Ishikawa (cell line): ENCODE results near the gene GAGE12G.
"Not testable (repeated sequence)": the region's sequence is repeated elsewhere in the genome, so short reads cannot be mapped to it uniquely, and the experiment has no call there.

ENCODE experiments used
- CEBPB ChIP-seq: IDR thresholded peaks from 2 replicates; pipeline ENCODE4 v1.6.1; 2012
- CREB1 ChIP-seq: IDR thresholded peaks from 2 replicates; pipeline ENCODE4 v1.6.1; 2012; ENCODE audit warnings: low read depth
- EP300 ChIP-seq: IDR thresholded peaks from 2 replicates; pipeline ENCODE4 v1.6.1; 2012; ENCODE audit warnings: borderline replicate concordance
- FOXM1 ChIP-seq: IDR thresholded peaks from 2 replicates; pipeline ENCODE4 v1.6.1; 2012; ENCODE audit warnings: low read depth, borderline replicate concordance
- NFIC ChIP-seq: IDR thresholded peaks from 2 replicates; pipeline ENCODE4 v1.6.1; 2012
- TAF1 ChIP-seq: IDR thresholded peaks from 2 replicates; pipeline ENCODE4 v1.6.1; 2012; ENCODE audit warnings: low read depth, mild to moderate bottlenecking
- TCF12 ChIP-seq: IDR thresholded peaks from 2 replicates; pipeline ENCODE4 v1.6.1; 2012; ENCODE audit warnings: low read depth
- YY1 ChIP-seq: IDR thresholded peaks from 2 replicates; pipeline ENCODE4 v1.6.1; 2012; ENCODE audit warnings: low read depth
- TF ChIP-seq, protein P1 (sequence below): IDR thresholded peaks from 2 replicates; pipeline ENCODE4 v1.6.1; 2012; ENCODE audit warnings: low read depth, mild to moderate bottlenecking
- TF ChIP-seq, protein P2 (sequence below): IDR thresholded peaks from 2 replicates; pipeline ENCODE4 v1.6.1; 2012

The GAGE12G gene, protein sequence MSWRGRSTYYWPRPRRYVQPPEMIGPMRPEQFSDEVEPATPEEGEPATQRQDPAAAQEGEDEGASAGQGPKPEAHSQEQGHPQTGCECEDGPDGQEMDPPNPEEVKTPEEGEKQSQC

DNA sequence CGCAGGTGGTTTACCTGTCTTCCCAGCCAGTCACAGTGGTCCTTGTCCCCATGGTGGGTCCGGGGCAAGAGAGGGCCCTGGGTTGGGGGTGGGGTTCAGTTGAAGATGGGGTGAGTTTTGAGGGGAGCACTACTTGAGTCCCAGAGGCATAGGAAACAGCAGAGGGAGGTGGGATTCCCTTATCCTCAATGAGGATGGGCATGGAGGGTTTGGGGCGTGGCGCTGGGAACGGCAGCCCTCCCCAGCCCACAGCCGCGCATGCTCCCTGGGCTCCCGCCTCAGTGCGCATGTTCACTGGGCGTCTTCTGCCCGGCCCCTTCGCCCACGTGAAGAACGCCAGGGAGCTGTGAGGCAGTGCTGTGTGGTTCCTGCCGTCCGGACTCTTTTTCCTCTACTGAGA is at the start of gene GAGE12G:
Gene GAGE12G (plus strand): TSS at position 301 of the 400 bp plus-strand sequence. CDS start 1,155 bp downstream, outside the sequence.
- not testable (repeated sequence) for TF ChIP-seq EP300, YY1
- TF ChIP-seq, protein P1, sequence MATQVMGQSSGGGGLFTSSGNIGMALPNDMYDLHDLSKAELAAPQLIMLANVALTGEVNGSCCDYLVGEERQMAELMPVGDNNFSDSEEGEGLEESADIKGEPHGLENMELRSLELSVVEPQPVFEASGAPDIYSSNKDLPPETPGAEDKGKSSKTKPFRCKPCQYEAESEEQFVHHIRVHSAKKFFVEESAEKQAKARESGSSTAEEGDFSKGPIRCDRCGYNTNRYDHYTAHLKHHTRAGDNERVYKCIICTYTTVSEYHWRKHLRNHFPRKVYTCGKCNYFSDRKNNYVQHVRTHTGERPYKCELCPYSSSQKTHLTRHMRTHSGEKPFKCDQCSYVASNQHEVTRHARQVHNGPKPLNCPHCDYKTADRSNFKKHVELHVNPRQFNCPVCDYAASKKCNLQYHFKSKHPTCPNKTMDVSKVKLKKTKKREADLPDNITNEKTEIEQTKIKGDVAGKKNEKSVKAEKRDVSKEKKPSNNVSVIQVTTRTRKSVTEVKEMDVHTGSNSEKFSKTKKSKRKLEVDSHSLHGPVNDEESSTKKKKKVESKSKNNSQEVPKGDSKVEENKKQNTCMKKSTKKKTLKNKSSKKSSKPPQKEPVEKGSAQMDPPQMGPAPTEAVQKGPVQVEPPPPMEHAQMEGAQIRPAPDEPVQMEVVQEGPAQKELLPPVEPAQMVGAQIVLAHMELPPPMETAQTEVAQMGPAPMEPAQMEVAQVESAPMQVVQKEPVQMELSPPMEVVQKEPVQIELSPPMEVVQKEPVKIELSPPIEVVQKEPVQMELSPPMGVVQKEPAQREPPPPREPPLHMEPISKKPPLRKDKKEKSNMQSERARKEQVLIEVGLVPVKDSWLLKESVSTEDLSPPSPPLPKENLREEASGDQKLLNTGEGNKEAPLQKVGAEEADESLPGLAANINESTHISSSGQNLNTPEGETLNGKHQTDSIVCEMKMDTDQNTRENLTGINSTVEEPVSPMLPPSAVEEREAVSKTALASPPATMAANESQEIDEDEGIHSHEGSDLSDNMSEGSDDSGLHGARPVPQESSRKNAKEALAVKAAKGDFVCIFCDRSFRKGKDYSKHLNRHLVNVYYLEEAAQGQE = not testable (repeated sequence)

DNA sequence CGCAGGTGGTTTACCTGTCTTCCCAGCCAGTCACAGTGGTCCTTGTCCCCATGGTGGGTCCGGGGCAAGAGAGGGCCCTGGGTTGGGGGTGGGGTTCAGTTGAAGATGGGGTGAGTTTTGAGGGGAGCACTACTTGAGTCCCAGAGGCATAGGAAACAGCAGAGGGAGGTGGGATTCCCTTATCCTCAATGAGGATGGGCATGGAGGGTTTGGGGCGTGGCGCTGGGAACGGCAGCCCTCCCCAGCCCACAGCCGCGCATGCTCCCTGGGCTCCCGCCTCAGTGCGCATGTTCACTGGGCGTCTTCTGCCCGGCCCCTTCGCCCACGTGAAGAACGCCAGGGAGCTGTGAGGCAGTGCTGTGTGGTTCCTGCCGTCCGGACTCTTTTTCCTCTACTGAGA is 38.3 kb upstream of the GAGE12G start, which contains the start of gene GAGE12C:
Gene GAGE12C (plus strand): TSS at position 301 of the 400 bp plus-strand sequence. CDS start 1,155 bp downstream, outside the sequence.
- not testable (repeated sequence) for TF ChIP-seq NFIC, FOXM1
- TF ChIP-seq, protein P2, sequence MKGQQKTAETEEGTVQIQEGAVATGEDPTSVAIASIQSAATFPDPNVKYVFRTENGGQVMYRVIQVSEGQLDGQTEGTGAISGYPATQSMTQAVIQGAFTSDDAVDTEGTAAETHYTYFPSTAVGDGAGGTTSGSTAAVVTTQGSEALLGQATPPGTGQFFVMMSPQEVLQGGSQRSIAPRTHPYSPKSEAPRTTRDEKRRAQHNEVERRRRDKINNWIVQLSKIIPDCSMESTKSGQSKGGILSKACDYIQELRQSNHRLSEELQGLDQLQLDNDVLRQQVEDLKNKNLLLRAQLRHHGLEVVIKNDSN = not testable (repeated sequence)

DNA sequence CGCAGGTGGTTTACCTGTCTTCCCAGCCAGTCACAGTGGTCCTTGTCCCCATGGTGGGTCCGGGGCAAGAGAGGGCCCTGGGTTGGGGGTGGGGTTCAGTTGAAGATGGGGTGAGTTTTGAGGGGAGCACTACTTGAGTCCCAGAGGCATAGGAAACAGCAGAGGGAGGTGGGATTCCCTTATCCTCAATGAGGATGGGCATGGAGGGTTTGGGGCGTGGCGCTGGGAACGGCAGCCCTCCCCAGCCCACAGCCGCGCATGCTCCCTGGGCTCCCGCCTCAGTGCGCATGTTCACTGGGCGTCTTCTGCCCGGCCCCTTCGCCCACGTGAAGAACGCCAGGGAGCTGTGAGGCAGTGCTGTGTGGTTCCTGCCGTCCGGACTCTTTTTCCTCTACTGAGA is 28.8 kb upstream of the GAGE12G start, which contains the start of gene GAGE12D:
Gene GAGE12D (plus strand): TSS at position 301 of the 400 bp plus-strand sequence. CDS start 1,155 bp downstream, outside the sequence.
- not testable (repeated sequence) for TF ChIP-seq TCF12, FOXM1, EP300

DNA sequence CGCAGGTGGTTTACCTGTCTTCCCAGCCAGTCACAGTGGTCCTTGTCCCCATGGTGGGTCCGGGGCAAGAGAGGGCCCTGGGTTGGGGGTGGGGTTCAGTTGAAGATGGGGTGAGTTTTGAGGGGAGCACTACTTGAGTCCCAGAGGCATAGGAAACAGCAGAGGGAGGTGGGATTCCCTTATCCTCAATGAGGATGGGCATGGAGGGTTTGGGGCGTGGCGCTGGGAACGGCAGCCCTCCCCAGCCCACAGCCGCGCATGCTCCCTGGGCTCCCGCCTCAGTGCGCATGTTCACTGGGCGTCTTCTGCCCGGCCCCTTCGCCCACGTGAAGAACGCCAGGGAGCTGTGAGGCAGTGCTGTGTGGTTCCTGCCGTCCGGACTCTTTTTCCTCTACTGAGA is 19.2 kb upstream of the GAGE12G start, which contains the start of gene GAGE12E:
Gene GAGE12E (plus strand): TSS at position 301 of the 400 bp plus-strand sequence. CDS start 1,155 bp downstream, outside the sequence.
- not testable (repeated sequence) for TF ChIP-seq CEBPB, CREB1
- TF ChIP-seq, protein P1 = not testable (repeated sequence)

DNA sequence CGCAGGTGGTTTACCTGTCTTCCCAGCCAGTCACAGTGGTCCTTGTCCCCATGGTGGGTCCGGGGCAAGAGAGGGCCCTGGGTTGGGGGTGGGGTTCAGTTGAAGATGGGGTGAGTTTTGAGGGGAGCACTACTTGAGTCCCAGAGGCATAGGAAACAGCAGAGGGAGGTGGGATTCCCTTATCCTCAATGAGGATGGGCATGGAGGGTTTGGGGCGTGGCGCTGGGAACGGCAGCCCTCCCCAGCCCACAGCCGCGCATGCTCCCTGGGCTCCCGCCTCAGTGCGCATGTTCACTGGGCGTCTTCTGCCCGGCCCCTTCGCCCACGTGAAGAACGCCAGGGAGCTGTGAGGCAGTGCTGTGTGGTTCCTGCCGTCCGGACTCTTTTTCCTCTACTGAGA is 9.7 kb upstream of the GAGE12G start, which contains the start of gene GAGE12F:
Gene GAGE12F (plus strand): TSS at position 301 of the 400 bp plus-strand sequence. CDS start 1,155 bp downstream, outside the sequence.
- TF ChIP-seq, protein P2 = not testable (repeated sequence)
- TF ChIP-seq YY1, TAF1: not testable (repeated sequence)

DNA sequence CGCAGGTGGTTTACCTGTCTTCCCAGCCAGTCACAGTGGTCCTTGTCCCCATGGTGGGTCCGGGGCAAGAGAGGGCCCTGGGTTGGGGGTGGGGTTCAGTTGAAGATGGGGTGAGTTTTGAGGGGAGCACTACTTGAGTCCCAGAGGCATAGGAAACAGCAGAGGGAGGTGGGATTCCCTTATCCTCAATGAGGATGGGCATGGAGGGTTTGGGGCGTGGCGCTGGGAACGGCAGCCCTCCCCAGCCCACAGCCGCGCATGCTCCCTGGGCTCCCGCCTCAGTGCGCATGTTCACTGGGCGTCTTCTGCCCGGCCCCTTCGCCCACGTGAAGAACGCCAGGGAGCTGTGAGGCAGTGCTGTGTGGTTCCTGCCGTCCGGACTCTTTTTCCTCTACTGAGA is 9.4 kb downstream of the GAGE12G start, which contains the start of gene GAGE12H:
Gene GAGE12H (plus strand): TSS at position 301 of the 400 bp plus-strand sequence. CDS start 1,155 bp downstream, outside the sequence.
- TF ChIP-seq, protein P2 = not testable (repeated sequence)
- TF ChIP-seq YY1 = not testable (repeated sequence)
- TF ChIP-seq, protein P1 = not testable (repeated sequence)
